HepG2 (cell line): ENCODE results near the gene SAYSD1. TPM values are rescaled to one million over a fixed set of nuclear protein-coding genes. Genes with fewer than 3 reads are reported as not detected.

Experiments used
- AHDC1 ChIP-seq: sonication (generic); formaldehyde crosslinking; IDR thresholded peaks from 2 replicates; pipeline ENCODE4 v1.5.1; 2020; ENCODE audit warnings: mild to moderate bottlenecking, missing genetic modification reagents, borderline replicate concordance
- E2F5 ChIP-seq: sonication (generic); formaldehyde crosslinking; conservative IDR thresholded peaks from 2 replicates; pipeline ENCODE4 v1.4.0; 2020; ENCODE audit warnings: missing genetic modification reagents
- GMEB1 ChIP-seq: sonication (generic); formaldehyde crosslinking; IDR thresholded peaks from 2 replicates; pipeline ENCODE4 v1.5.1; 2020; ENCODE audit warnings: missing genetic modification reagents, mild to moderate bottlenecking, borderline replicate concordance
- KLF6 ChIP-seq: IDR thresholded peaks from 2 replicates; pipeline ENCODE4 v1.8.0; 2016; ENCODE audit warnings: missing biosample characterization, missing genetic modification reagents
- NCOR1 ChIP-seq: fragments of 200-600 bp; sonication (generic); IDR thresholded peaks from 2 replicates; pipeline ENCODE4 v1.7.0; 2017; ENCODE audit warnings: antibody characterized with exemption, low read length, borderline replicate concordance
- NFKB2 ChIP-seq: sonication (generic); formaldehyde crosslinking; IDR thresholded peaks from 2 replicates; pipeline ENCODE4 v1.4.0; 2020; ENCODE audit warnings: missing genetic modification reagents, borderline replicate concordance
- POLR2AphosphoS2 ChIP-seq: IDR thresholded peaks from 2 replicates; pipeline ENCODE4 v1.6.1; 2011; ENCODE audit warnings: low read depth, low read length, improper control_type of control experiment
- SAFB2 ChIP-seq: sonication (generic); formaldehyde crosslinking; IDR thresholded peaks from 2 replicates; pipeline ENCODE4 v1.5.1; 2020; ENCODE audit warnings: missing genetic modification reagents, low read depth, mild to moderate bottlenecking, borderline replicate concordance
- SMC3 ChIP-seq: IDR thresholded peaks from 2 replicates; pipeline ENCODE4 v1.6.1; 2011; ENCODE audit warnings: low read length, improper control_type of control experiment
- ZBTB3 ChIP-seq: sonication (generic); formaldehyde crosslinking; IDR thresholded peaks from 2 replicates; pipeline ENCODE4 v1.4.0; 2020; ENCODE audit warnings: low read depth, mild to moderate bottlenecking, moderate library complexity, missing genetic modification reagents, borderline replicate concordance
- ZKSCAN1 ChIP-seq: fragments of 150-350 bp; IDR thresholded peaks from 2 replicates; pipeline ENCODE4 v1.6.1; 2014; ENCODE audit warnings: low read length
- ZNF280B ChIP-seq: sonication (generic); formaldehyde crosslinking; IDR thresholded peaks from 2 replicates; pipeline ENCODE4 v1.5.0; 2020; ENCODE audit warnings: missing genetic modification reagents, mild to moderate bottlenecking, borderline replicate concordance
- ZNF687 ChIP-seq: sonication (generic); formaldehyde crosslinking; IDR thresholded peaks from 2 replicates; pipeline ENCODE4 v1.5.1; 2020; ENCODE audit warnings: mild to moderate bottlenecking, missing genetic modification reagents, moderate library complexity
- ZZZ3 ChIP-seq: sonication (generic); formaldehyde crosslinking; IDR thresholded peaks from 2 replicates; pipeline ENCODE4 v1.4.0; 2020; ENCODE audit warnings: missing genetic modification reagents, mild to moderate bottlenecking, borderline replicate concordance
- polyA plus RNA-seq, 8 experiments: library from polyadenylated mRNA; depleted of rRNA in 3 of 8; stranded (reverse) in 7 of 8; unstranded in 1 of 8; fragments of >200 nt; fragmentation: Illumina TruSeq in 4 of 8; extraction: Trizol in 4 of 8; gene quantifications; 2 replicates each; pipeline versions ENCODE4 v1.2.1 to v1.2.3, GENCODE V29; 2011 to 2016; ENCODE audit warnings: low read depth in 4 of 8, missing spikeins in 1 of 8, mixed read lengths in 1 of 8; ENCODE audit not compliant: insufficient read depth in 1 of 8
- total RNA-seq, 5 experiments: library from RNA; depleted of rRNA; stranded (reverse); fragments of >200 nt; fragmentation: Illumina TruSeq; extraction: Trizol; gene quantifications; 2 replicates each; pipeline ENCODE4 v1.2.3, GENCODE V29; 2016; ENCODE audit warnings: low read depth in 1 of 5

Gene SAYSD1
- total and polyA plus RNA-seq, 2 of the 13 experiments (the other 11 are each of a cell fraction or from before 2014, with no cell fraction given): 10.1 to 16.0 TPM

- TF ChIP-seq NCOR1: no peak
- peak; percentile 92; the same call in 1 of the 2 replicates for TF ChIP-seq KLF6 (CRISPR knock-in tag)
- TF ChIP-seq E2F5 (CRISPR knock-in tag): no peak
- TF ChIP-seq SMC3: no peak
- no peak for TF ChIP-seq POLR2AphosphoS2
- no peak for TF ChIP-seq AHDC1
- no peak for TF ChIP-seq ZKSCAN1
- TF ChIP-seq ZNF280B (CRISPR knock-in tag): no peak
- no peak for TF ChIP-seq ZZZ3
- no peak for TF ChIP-seq ZBTB3 (CRISPR knock-in tag)
- no peak for TF ChIP-seq ZNF687 (CRISPR knock-in tag)
- no peak for TF ChIP-seq SAFB2 (CRISPR knock-in tag)
- TF ChIP-seq NFKB2: no peak
- no peak for TF ChIP-seq GMEB1 (CRISPR knock-in tag)
These were observed 22.3 kb upstream of the SAYSD1 start (continued) for GRCh38 chr6:39137245-39137644.
